Stimulated activated CD4-positive, alpha-beta T cell treated with anti-CD3 and anti-CD28 coated beads, Interleukin-4, amount 100 ng/mL, for 48 hours (primary cell): ENCODE data around the gene CD3E.
"Not testable (repeated sequence)": the region's sequence is repeated elsewhere in the genome, so short reads cannot be mapped to it uniquely, and the experiment has no call there.

Experiments
- DNase-seq, 2 donors: peaks; one replicate each; pipeline ENCODE4 v3.0.0-alpha.2; 2020; ENCODE audit warnings: low read depth in 2 of 2

CD3E gene

DNA sequence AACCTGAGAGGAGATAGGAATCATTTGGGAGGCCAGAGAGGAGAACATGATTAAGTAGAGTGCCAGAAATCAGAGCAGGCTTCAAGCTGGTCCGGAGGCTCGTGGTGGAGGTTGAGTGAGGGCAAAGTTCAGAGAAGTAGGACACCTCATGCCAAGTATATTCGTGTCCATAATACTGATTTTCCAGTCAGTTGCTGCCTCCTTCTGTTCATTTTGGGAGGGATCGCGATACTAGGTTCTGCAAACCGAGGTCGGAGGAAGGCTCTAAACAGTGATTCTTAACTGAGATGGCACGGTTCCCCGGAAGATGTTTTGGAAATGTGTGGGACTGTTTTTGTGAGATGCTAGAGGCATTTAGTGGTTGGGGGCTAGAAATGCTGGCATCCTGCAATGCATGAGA, 13.6 kb upstream of the CD3E start:
- no peak for DNase-seq

DNA sequence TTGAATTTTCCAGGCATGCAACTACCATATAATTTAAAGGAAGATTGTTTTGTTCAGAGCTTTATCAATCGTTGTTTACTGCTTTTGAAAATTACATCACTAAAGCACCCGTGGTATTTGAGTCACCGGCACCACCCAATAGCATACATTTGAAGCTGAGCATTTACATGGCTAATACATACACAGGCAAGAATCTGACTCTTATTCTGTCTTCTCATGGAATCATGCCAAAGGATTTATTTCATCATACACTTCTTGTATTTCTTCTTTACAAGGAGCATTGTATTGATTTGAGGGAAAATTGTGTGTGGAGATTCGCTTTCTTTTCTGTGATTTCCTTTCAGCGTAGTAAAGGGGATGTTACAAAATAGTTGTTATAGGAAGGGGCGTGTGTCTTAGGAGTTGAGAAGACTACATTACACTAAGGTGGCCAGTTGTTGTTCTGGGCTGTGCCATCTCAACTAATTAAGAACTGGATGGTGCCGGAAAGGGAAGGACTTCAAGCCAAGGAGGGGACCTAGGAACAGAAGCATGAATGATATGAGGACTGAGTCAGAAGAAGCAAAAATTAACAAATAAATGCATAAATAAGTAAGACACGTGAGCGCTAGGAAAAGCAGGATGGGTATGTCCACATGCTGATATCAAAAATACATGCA, 12.9 kb upstream of the CD3E start:
- no peak for DNase-seq

DNA sequence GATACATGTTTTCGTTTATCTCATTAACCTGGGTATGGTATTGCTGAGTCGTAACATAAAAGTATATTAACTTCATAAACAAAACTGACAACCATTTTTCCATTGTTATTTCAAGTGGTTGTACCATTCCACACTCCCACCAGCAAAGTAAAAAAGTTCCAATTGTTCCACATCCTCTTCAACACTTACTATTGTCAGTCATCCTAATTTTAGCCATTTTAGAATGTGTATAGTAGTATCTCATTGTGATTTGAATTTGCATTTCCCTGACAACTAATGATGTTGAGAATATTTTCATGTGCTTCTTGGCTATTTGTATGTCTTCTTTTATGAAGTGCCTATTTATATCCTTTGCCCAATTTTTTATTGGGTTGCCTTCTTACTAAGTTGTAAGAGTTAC, 10.5 kb upstream of the CD3E start:
- no peak for DNase-seq

DNA sequence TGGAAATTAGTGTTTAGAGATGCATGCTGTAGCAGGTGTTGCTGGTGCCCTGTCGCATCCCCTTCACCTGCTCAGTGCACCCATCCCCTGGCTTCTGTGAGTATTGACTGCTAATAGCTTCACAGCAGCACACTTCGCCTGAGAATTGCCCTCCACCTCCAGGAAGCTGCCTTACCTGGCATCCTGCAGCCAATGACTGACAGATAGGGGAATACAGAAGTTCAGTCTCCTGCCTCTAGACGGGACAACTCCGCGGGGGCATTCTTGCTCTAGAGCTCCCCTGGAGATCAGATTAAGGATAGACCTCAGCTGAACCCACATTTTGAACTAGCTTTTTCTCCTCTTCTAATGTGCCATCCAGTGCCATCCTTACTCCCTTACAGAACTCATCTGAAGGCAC, 9.3 kb upstream of the CD3E start:
- DNase-seq = no peak

DNA sequence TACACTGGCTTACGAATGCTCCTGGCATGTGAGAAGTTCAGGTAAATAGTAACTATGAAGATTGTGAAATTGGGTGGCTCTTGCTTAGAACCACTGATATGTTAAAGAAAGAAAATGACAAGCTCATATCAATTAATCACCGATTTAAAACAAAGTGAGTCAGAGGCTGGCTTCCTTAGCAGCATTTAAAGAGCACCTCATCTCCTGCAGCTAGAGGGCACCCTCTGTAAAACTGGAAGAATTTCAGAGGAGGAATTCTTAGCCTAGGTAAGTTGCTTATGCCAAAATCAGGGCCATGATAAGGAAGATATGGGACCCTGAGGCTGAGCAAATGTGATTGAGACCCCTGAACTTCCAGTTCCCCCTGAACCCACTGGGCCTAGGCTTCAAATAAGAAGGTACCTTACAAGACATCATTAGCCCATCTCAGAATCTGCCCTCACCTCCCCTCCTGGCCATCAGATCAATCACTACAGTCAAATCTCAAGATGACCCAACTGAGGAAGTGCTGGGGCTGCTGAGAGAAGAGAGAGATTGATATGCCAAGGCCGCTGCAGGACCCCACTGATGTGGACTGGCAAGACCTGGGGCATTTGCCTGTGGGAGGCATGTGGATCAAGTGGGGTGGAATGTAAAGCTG, 8.6 kb upstream of the CD3E start:
- no peak for DNase-seq

DNA sequence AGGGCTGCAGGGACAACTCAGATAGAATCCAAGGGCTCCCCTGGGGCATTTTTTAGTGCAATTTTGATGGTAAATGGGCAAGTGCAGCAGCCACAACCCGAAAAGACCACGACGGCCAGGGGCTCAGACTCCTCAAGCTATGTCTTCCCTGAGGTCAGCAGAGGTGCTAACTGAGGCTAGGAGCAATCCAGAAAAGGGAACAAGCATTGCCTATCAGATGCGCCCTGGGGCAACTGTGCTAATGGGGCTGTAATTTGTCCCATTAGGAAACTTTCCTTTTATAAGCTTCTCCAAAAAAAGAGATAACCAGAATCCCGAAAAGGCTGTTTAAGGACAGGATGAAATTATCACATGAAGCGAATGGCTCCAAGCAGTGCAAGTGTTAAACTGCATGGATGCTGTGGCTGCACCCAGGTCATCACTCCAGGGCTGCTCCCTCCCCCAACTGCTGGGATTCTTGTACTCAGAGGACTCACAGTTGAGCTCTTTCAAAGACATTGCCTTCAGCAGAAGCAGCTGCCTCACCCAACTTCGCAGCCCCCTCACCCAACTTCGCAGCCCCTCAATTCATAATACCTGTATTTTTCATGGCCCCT, 2.8 kb upstream of the CD3E start:
- no peak for DNase-seq

DNA sequence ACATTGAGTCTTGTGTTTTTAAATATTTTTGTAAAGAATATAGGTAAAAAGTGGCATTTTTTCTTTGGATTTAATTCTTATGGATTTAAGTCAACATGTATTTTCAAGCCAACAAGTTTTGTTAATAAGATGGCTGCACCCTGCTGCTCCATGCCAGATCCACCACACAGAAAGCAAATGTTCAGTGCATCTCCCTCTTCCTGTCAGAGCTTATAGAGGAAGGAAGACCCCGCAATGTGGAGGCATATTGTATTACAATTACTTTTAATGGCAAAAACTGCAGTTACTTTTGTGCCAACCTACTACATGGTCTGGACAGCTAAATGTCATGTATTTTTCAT, 333 bp upstream of the CD3E start:
- no peak for DNase-seq

DNA sequence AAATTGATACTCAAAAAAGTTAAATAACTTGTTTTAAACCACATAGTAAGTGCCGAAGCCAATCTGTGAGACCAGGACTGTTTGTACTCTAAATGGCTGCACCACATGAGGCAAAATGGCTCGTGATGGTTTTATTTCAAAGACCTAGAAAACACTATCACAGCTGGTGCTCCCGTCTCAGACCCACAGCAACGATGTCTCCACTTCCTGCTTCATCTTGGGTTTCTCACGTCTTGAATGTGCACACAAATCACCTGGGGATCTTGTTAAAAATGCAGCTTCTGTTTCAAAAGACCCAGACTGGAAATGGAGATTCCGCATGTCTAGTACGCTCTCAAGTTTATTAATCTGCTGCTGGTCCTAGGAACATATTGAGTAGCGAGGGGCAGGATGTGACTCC, 1.2 kb downstream of the CD3E start:
- DNase-seq = no peak

DNA sequence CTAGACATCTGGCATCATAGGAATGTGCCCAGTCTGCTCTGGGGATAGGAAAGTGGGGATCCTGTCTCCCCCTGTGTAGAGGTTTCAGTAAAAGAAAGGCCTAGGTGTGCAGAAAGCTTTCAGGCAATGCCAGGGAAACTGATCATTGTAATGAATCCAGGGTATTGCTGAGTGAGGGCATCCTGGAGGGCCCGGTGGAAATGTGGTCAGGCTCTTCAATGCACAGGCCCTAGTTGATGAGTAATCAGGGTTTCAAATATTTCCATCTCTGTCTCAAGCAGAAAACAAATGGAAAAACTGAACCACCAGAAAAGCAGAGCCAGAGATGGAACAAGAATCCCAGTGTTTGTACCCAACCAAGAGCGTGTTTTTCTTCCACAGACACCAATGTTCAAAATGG, 2.0 kb downstream of the CD3E start:
- peak in 1 of 2 donors; percentile 44 for DNase-seq

DNA sequence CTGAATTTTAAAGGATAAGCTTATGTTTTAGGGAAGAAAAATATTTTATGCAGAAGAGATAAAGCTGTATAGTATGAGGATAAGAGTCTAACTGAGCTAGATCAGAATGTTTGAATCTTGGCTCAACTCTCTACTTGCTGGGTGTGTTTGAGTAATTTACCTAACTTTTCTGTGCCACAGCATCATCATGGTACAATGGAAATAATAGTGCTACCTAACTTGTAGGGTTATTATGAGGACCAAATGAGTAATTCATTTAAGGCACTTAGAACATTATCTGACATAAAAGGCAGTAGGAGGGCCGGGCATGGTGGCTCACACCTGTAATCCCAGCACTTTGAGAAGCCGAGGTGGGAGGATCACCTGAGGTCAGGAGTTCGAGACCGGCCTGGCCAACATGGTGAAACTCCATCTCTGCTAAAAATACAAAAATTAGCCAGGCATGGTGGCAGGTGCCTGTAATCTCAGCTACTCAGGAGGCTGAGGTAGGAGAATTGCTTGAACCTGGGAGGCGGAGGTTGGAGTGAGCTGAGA, 4.5 kb downstream of the CD3E start:
- not testable (repeated sequence) for DNase-seq

DNA sequence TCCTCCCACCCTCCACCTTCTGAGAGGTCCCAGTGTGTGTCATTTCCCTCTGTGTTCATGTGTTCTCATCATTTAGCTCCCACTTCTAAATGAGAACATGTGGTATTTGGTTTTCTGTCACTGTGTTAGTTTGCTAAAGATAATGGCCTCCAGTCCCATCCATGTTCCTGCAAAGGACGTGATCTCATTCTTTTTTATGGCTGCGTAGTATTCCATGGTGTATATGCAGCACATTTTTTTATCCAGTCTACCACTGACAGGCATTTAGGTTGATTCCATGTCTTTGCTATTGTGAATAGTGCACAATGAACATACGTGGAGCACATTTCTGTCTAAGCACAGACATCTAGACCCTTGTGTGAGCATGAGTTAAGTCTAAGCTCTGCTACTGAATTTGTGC, 5.7 kb downstream of the CD3E start:
- no peak for DNase-seq

DNA sequence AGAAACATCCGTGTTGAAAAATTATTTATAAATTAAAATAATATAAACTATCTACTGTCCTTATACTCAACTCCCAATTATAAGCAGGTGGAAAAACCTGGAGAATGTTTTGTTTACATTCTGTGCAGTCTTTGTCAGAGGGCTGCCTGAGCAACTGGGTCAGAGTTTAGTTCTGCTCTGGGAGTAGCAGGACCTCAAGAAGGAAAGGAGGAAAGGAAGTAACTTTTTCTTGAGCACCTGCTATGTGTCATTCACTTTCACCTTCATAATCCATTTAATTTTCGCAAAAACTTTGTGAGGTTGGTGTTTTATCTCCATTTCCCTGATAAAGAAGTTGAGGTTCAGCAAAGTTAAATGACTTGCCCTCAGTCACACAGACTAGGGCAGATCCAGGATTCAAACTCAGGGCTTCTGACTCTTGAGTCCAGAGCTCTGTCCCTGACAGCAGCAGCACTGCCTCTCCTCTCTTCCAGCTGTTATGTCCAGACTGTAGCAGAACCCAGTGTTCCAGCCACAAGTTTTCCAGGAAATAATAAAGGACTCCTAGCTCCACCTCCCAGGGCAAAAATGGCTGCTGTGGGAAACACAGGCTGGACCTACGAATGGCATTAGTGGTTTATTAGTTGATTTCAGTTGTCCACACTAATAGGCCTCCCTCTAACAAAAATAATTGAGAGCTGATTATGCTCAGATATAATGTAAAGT, 6.4 kb downstream of the CD3E start:
- DNase-seq = no peak

DNA sequence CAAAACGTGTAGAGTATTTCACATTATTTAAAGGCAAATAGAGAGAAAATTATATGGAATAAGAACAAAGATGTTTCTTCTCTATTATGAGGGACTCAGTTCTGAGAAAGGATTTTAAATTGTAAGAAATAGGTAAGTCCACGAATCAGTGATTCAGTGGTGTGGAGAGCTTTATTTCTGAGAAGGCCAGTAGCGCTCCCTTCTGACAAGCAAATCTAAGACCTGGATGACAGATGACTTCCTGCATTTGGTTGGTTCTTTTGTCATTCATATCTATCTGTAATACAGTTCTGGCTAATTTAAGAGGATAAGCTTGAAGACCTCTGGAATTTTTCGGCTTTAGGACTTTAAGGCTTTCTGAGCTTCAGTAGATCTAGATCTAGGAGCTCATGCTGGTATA, 7.0 kb downstream of the CD3E start:
- no peak for DNase-seq

DNA sequence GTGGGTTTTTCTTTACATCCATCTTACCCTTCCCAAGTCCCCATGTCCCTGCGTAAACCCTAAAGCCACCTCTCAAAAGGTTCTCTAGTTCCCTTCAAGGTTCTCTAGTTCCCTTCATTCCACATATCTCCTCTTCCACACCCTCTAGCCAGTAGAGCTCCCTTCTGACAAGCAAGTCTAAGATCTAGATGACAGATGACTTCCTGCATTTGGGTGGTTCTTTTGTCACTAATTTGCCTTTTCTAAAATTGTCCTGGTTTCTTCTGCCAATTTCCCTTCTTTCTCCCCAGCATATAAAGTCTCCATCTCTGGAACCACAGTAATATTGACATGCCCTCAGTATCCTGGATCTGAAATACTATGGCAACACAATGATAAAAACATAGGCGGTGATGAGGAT, 7.8 kb downstream of the CD3E start:
- DNase-seq = no peak

DNA sequence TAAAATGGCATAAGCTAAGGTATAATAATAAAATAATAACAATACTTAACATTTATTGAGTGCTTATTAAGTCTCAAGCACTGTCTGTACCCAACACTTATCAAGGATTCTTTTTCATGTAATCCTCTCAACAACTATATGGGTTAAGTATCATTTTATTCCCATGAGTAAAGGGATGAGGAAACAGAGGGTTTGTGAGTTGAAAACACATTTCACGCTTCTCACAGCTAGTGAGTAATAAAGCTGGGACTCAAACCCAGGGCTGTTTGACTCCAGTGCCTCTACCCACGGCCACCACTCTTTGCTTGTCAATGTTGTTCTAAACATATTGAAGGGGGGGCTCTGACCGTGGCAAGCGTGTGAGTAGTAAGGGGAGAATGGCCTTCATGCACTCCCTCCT, 8.7 kb downstream of the CD3E start:
- DNase-seq = no peak

DNA sequence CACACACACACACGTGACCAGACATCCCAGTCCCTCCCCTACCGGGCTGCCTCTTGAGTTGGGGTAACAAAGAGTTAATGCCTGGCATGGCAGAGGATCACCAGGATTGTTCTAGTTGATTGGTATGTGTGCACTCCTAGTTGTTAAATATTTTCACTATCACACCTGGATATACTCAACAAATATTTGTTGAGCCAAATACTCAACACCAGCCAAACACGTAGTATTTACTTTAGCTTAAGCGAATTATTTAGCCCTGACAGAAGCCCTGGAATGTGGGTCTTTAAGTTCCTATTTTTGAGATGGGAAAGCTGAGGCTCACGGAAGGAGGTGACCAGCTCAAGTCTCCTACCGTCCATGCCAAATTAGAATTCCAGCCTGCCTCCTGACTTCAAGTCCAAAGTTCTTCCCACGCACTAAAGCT, 10.5 kb downstream of the CD3E start:
- DNase-seq = no peak

DNA sequence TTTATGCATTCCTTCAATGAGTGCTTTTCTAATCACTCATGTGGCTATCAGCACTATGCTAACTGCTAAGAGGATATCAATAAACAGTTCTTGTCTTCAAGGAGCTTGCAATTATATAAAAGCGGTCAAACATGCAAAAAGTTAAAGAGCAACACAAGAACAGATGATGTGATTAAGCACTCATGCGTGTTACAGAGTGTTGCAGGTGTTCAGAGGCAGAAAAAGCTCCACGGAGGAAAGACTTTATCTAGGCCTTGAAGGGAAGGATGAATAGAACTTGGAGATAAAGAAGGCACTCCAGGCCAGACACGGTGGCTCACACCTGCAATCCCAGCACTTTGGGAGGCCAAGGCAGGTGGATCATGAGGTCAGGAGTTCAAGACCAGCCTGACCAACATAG, 13.6 kb downstream of the CD3E start:
- no peak for DNase-seq

DNA sequence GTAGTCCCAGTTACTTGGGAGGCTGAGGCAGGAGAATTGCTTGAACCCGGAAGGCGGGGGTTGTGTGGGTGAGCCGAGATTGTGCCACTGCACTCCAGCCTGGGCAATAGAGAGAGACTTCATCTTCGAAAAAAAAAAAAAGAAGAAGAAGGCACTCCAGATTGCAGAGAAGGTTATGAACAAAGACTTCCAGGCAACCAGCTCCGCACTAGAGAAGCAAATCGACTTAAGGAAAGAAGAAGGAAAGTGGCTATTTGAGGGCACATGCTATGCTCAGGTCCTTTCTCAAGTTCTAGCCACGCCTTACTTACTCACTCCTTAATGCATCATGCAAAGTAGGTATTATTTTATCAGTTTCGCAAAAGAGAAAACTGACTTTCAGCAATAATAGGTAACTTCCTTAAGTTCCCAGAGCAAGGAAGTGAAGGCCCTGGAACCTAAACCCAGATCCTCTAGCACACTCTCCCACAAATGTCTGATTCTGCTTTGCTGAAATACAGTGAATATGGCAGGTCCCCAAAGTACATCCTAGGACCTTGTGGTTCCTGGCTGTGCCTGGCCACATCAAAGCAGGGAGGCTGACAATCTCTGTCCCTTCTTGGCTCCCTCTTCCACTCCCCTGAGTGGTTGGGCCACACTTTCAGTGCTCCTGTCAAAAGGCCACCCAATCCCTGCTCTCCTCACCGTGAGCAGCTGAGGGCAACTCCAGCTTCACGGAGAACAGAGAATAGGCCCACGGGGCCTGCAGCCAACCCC, 14.2 kb downstream of the CD3E start:
- DNase-seq = no peak

DNA sequence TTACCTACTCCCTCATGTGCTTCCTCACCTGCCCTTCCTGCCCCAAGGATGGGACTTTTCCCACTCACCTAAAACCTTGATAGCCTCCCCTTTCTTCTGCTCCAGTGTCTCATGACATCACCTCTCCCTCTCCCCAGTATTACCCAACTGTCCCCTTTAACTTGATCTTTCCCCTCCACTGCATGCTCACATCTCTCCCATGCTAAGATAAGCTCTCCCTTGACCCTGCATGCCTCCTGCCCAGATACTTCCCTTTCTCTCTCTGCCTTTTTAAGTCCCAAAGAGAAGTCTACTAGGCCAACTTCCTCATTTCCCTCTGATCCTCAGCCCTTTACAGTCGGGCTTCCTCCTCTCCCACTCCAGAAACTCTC, 14.8 kb downstream of the CD3E start:
- DNase-seq = no peak

DNA sequence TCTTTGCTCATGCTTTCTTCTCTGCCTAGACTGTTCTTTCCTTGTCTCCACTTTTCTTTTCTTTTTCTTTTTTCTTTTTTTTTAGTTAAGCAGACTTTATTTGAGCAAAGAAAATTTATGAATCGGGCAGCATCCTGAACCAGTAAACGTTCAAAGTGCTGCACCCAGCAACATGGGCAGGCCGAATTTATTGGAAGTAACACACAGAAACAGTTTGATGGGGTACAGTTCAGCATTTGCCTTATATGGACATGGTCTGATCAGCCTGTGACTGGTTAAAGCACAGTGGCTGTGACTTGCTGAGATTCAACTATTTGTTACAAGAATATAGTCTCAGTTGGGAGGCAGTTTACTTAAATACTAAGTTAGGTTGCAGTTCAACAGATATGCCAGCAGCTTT, 16.0 kb downstream of the CD3E start:
- DNase-seq = no peak

DNA sequence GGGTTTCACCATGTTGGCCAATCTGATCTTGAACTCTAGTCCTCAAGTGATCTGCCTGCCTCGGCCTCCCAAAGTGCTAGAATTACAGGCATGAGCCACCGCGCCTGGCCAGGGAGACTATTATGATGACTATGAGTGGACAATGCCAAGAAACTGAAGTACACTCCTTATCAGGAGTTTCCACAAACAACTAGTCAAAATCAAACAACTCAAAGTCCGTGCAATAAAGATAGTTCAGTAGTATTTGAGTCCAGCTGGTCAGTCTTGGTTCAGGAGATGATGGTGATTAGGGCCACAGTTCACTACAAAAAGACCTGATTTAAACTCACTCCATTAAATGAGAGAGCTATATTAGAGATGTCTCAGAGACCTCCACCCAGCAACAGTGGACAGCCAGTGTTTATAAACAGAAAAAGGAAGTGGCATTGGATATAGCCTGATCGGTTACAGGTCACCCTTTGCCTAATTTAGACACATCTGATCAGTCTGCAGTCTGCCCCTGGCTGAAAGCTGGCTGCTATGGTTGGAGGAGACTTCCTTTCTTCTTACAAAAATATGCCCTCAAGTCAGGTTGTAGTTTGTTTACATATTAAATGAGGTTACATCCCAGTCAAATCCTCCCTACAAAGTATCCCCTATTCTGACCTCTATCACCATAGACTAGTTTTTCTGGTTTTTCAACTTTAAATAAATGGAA, 17.0 kb downstream of the CD3E start:
- DNase-seq = no peak

DNA sequence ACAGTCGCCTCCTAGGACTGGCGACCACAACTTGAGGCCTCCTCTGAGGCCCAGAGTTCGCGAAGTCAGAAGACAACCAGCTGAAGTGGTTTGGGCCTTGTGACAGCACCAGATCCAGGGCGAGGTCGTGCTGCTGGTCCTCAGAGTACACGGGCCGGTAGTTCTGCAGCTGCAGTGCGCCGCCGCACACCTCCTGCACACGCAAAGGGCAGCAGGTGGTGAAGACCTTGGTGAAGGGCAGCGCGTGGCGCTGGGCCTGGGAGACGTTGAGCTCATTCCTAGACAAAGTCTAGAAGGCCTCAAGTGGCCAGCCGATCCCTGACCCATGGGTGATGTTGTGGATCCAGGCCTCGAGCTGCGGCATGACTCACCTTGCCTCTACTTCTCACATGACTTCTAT, 18.2 kb downstream of the CD3E start:
- no peak for DNase-seq
